A549 (cell line): ENCODE data around the gene SHKBP1. TPM values are rescaled to one million over a fixed set of nuclear protein-coding genes. Genes with fewer than 3 reads are reported as not detected.
A peak's percentile ranks its signal among the peaks of the same experiment; 100 is the strongest.

ENCODE experiments used
- ATAC-seq, 2 experiments: fragments of 200-7000 bp in 1 of 2; fragments of >200 bp in 1 of 2; cut with Nextera tagmentation in 1 of 2; cut with Tn5 transposase in 1 of 2; 3 replicates each; pipeline versions ENCODE4 v1.8.0 to v1.9.1; 2018 to 2020; ENCODE audit warnings: mild to moderate bottlenecking in 1 of 2, moderate library complexity in 1 of 2
- CTCF ChIA-PET: fragments of 300-600 bp; sonication (Branson Sonifier 250); formaldehyde crosslinking; extraction: SDS; loops from one replicate; lab custom pipeline; 2021; ENCODE audit warnings: antibody characterized with exemption, inconsistent platforms; lab: Yijun Ruan, JAX
- POLR2A ChIA-PET: fragments of 350-600 bp; formaldehyde crosslinking; extraction: SDS; loops from one replicate; lab custom pipeline; 2021; ENCODE audit warnings: antibody characterized with exemption, inconsistent platforms; lab: Yijun Ruan, JAX
- DNase-seq, 2 experiments: peaks; one replicate each; pipeline versions ENCODE4 v3.0.0 to v3.0.0-alpha.2; 2011 to 2016; ENCODE audit warnings: low read depth in 1 of 2, low spot score in 1 of 2
- FAIRE-seq: peaks from 2 replicates; lab custom pipeline; 2011; peaks lifted over from hg19 to GRCh38; lab: Jason Lieb, UNC
- H3K27ac ChIP-seq, 2 experiments: fragments of >200 bp; sonication (Bioruptor Twin); formaldehyde crosslinking; 3 replicates each; pipeline ENCODE4 v1.5.1; 2016 to 2017
- H3K4me1 ChIP-seq: fragments of >200 bp; sonication (Bioruptor Twin); formaldehyde crosslinking; 3 replicates; pipeline ENCODE4 v1.6.1; 2016
- H3K4me2 ChIP-seq: fragments of >200 bp; sonication (Bioruptor Twin); formaldehyde crosslinking; 3 replicates; pipeline ENCODE4 v1.6.1; 2016
- H3K4me3 ChIP-seq: fragments of >200 bp; sonication (Bioruptor Twin); formaldehyde crosslinking; 3 replicates; pipeline ENCODE4 v1.5.1; 2016
- H3K9me3 ChIP-seq: fragments of >200 bp; sonication (Bioruptor Twin); formaldehyde crosslinking; 3 replicates; pipeline ENCODE4 v1.6.1; 2016
- BHLHE40 ChIP-seq: IDR thresholded peaks from 2 replicates; pipeline ENCODE4 v1.6.1; 2012; ENCODE audit warnings: low read depth, low read length, inconsistent platforms
- EHF ChIP-seq: fragments of 250-450 bp; sonication (Bioruptor Pico); IDR thresholded peaks from 2 replicates; pipeline ENCODE4 v1.5.0; 2020; ENCODE audit warnings: mild to moderate bottlenecking
- KDM1A ChIP-seq: fragments of 200-600 bp; sonication (generic); IDR thresholded peaks from 2 replicates; pipeline ENCODE4 v1.6.1; 2016; ENCODE audit warnings: low read depth, mild to moderate bottlenecking
- MAFK ChIP-seq: fragments of 450-650 bp; IDR thresholded peaks from 2 replicates; pipeline ENCODE4 v1.6.1; 2014; ENCODE audit not compliant: partially characterized antibody
- MAZ ChIP-seq: fragments of 150-350 bp; IDR thresholded peaks from 2 replicates; pipeline ENCODE4 v1.6.1; 2014; ENCODE audit warnings: antibody characterized with exemption, low read depth, low read length, borderline replicate concordance
- RNF2 ChIP-seq: fragments of 200-600 bp; sonication (generic); IDR thresholded peaks from 2 replicates; pipeline ENCODE4 v1.6.1; 2016; ENCODE audit warnings: low read depth, mild to moderate bottlenecking, antibody characterized with exemption, moderate library complexity, borderline replicate concordance
- ZFP36 ChIP-seq: fragments of 450-650 bp; IDR thresholded peaks from 2 replicates; pipeline ENCODE4 v1.6.1; 2014; ENCODE audit warnings: borderline replicate concordance; ENCODE audit not compliant: partially characterized antibody
- ZNF302 ChIP-seq: fragments of 250-450 bp; sonication (Bioruptor Pico); IDR thresholded peaks from 2 replicates; pipeline ENCODE4 v1.9.0; 2021; ENCODE audit warnings: inconsistent platforms, mild to moderate bottlenecking, moderate library complexity
- WGBS: methylation state at CpG from one replicate; pipeline ENCODE4 v1.1.6; 2017; ENCODE audit errors: missing lambda C conversion rate; 5-methylcytosine and 5-hydroxymethylcytosine counted together
- polyA plus RNA-seq, 4 experiments: library from polyadenylated mRNA; depleted of rRNA in 3 of 4; stranded (reverse); fragments of >200 nt; fragmentation: RNase III in 1 of 4; extraction: RNeasy Plus Mini Kit Qiagen cat#74134 plus additional on column Dnase treatment in 1 of 4; gene quantifications; 2 replicates in 3 of 4; 3 replicates in 1 of 4; pipeline ENCODE4 v1.2.3, GENCODE V29; 2011 to 2017
- TF ChIP-seq, protein P1 (sequence below): fragments of 150-350 bp; IDR thresholded peaks from 2 replicates; pipeline ENCODE4 v1.6.1; 2014; ENCODE audit warnings: low read depth, mild to moderate bottlenecking, low read length

SHKBP1 gene
- polyA plus RNA-seq, 2 of the 4 experiments (the other 2 are of a cell fraction), result 75.2 to 123 TPM

DNA sequence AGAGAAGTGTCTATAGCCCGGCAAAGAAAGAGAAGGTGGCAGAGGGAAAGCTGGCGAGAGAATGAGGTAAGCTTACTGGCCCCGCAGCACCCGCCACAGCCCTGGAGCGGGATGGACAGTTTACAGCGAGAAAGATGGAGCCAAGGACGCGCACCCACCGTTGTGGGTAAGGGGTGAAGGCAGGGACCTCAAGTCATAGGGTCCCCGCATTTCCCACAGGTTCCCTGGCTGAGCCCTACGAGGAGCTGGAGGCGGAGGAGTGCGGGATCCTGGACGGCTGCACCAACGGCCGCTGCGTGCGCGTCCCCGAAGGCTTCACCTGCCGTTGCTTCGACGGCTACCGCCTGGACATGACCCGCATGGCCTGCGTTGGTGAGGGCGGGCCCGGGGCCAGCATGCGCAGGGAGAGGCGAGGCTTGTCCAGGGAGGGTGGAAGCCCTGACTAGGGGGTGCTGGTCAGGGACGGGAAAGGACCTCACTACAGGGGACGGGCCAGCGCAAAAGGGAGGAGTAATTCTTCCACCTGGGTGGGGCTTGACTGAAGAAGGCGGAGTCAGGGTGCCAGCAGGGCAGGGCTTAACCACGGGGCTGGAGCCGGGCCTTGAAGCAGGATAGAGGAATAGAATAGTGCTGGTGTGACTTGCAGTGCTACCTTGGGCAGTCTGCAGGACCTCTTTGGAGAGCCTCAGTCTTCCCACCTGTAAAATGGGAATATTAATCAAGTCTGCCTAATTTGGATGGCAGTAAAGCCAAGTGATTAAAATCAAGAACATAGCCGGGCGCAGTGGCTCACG lies 51.0 kb downstream of the SHKBP1 start:
- H3K4me3 ChIP-seq, result no peak overlapping the region
- peak; percentile 47; the same call in 1 of the 2 replicates for TF ChIP-seq KDM1A
- no peak for TF ChIP-seq BHLHE40
- no peak overlapping the region for H3K27ac ChIP-seq
- ATAC-seq, result peak; percentile 31 to 55; a peak in 3 of 6 replicates
- no peak for DNase-seq
- no peaks in the 10 kb centered on the region for H3K9me3 ChIP-seq
- POLR2A ChIA-PET, result no interaction called here
- peaks cover 6% of the 10 kb centered on the region; the same call in 2 of the 3 replicates for H3K4me1 ChIP-seq
- CTCF ChIA-PET, result interaction anchor here (1.4 to 15.6 kb wide), 6 partner anchors 6 to 87 kb away, joined by 4 to 423 read pairs (median 6); no protein-coding TSS in a partner anchor
- WGBS, result 89% methylated on average over 39 of the region's 39 CpGs
- no peak for FAIRE-seq
- H3K4me2 ChIP-seq, result no peak overlapping the region

DNA sequence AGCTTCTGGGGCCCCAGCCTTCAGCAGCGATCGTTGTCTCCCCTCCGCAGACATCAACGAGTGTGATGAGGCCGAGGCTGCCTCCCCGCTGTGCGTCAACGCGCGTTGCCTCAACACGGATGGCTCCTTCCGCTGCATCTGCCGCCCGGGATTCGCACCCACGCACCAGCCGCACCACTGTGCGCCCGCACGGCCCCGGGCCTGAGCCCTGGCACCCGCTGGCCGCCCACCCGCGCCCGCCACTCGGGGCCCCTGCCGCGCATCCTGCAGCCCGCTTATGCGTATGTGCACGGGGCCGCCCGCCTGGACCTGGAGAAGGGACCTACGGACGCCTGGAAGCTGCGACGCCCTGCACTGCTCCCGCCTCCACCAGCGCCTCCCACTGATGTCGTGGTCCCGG lies 52.7 kb downstream of the SHKBP1 start:
- TF ChIP-seq KDM1A, result no peak
- no peak for TF ChIP-seq RNF2
- no peak overlapping the region for H3K27ac ChIP-seq
- FAIRE-seq (no peak), DNase-seq (no peak), ATAC-seq (no peak)
- H3K4me2 ChIP-seq, result no peak overlapping the region
- peaks cover 7% of the 10 kb centered on the region for H3K4me1 ChIP-seq
- POLR2A ChIA-PET, result no interaction called here
- CTCF ChIA-PET, result interaction anchor here (1.3 to 14.9 kb wide), 4 partner anchors 9 to 86 kb away, joined by 3 to 423 read pairs (median 259); partner anchors contain the start of gene LTBP4
- no peak overlapping the region for H3K4me3 ChIP-seq
- WGBS, result 94% methylated on average over 42 of the region's 42 CpGs
- H3K9me3 ChIP-seq, result no peaks in the 10 kb centered on the region

DNA sequence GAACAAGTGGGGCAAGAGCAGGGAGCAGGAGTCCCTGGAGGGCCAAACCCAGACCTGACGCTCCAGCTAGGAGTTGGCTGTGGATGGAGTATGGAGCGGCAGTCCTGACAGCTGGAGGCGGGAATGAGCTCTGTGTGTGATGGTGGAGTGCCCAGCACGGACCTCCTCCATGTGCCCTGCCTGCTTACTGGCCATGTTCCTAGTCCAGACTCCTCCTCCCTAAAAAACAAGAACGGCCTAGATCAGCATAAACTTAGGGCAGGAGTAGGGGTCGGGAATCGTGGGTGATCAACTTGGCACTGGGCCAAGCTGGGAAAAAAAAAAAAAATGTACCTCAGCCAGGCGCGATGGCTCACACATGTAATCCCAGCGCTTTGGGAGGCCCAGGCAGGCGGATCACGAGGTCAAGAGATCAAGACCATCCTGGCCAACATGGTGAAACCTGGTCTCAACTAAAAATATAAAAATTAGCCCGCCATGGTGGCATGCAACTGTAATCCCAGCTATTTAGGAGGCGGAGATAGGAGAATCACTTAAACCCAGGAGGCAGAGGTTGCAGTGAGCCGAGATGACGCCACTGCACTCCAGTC lies 54.0 kb downstream of the SHKBP1 start:
- WGBS, result 73% methylated on average over 16 of the region's 16 CpGs
- POLR2A ChIA-PET, result no interaction called here
- Histone ChIP-seq H3K27ac (no peak overlapping the region), H3K9me3 (no peaks in the 10 kb centered on the region)
- no peak for FAIRE-seq
- CTCF ChIA-PET, result interaction anchor here (0.6 to 14.9 kb wide), 14 partner anchors 10 to 279 kb away, joined by 3 to 423 read pairs (median 3); partner anchors contain the start of gene LTBP4
- TF ChIP-seq MAFK (peak; percentile 55), ZNF302 (CRISPR knock-in tag) (no peak), EHF (CRISPR knock-in tag) (no peak)
- TF ChIP-seq, all 56 proteins: peak for 1
- DNase-seq (no peak), ATAC-seq (no peak)
- Histone ChIP-seq H3K4me1 (peaks cover 7% of the 10 kb centered on the region), H3K4me2 (no peak overlapping the region), H3K4me3 (no peak overlapping the region)

DNA sequence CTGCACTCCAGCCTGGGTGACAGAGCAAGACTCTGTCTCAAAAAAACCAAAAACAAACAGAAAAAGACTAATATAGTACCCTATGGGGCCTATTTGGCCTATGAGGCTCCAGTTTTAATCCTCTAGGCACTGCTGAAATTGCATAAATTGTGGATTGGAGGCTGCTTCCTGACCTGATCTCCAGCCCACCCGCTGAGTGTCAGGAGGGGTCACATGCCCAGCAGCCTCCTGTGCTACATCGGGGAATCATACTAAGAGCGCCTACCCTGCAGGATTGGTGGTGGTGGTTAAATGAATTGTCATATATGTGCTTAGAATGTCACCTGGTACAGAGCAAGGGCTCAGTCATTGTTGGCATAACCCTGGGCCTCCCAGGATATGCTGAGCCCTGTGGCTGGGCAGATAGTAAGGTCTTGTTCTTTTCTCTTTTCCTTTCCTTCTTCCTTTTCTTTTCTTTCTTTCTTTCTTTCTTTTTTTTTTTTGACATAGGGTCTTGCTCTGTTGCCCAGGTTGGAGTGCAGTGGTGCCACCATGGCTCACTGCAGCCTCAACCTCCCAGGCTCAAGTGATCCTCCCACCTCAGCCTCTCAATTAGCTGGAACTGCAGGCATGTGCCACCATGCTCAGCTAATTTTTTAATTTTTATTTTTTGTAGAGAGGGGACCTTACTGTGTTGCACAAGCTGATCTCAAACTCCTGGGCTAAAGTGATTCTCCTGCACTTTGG lies 55.8 kb downstream of the SHKBP1 start:
- no peak overlapping the region for H3K27ac ChIP-seq
- H3K9me3 ChIP-seq, result no peaks in the 10 kb centered on the region
- H3K4me1 ChIP-seq, result peaks cover 7% of the 10 kb centered on the region
- TF ChIP-seq MAZ, result no peak
- TF ChIP-seq, protein P1, sequence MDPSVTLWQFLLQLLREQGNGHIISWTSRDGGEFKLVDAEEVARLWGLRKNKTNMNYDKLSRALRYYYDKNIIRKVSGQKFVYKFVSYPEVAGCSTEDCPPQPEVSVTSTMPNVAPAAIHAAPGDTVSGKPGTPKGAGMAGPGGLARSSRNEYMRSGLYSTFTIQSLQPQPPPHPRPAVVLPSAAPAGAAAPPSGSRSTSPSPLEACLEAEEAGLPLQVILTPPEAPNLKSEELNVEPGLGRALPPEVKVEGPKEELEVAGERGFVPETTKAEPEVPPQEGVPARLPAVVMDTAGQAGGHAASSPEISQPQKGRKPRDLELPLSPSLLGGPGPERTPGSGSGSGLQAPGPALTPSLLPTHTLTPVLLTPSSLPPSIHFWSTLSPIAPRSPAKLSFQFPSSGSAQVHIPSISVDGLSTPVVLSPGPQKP, result no peak
- TF ChIP-seq ZFP36, result no peak
- TF ChIP-seq ZNF302 (CRISPR knock-in tag), result no peak
- no peak overlapping the region for H3K4me3 ChIP-seq
- no peak for FAIRE-seq
- 92% methylated on average over 3 of the region's 3 CpGs for WGBS
- no peak overlapping the region for H3K4me2 ChIP-seq
- CTCF ChIA-PET, result interaction anchor here (0.7 to 14.9 kb wide), 18 partner anchors 12 to 578 kb away, joined by 3 to 423 read pairs (median 28); partner anchors contain the start of genes BLVRB, LTBP4 and SPTBN4
- no peak for ATAC-seq
- DNase-seq, result no peak
- POLR2A ChIA-PET, result interaction anchor here (0.6 kb wide), 1 partner anchor 167 kb away, joined by 5 read pairs; the partner anchor contains the start of gene BLVRB
